ENCODE data around the gene PRKCH. TPM values are rescaled to one million over a fixed set of nuclear protein-coding genes. Genes with fewer than 3 reads are reported as not detected.

Gene PRKCH
- total and polyA plus RNA-seq, 4 experiments from 2014 or later, result 246 to 284 (median 249) TPM

DNA sequence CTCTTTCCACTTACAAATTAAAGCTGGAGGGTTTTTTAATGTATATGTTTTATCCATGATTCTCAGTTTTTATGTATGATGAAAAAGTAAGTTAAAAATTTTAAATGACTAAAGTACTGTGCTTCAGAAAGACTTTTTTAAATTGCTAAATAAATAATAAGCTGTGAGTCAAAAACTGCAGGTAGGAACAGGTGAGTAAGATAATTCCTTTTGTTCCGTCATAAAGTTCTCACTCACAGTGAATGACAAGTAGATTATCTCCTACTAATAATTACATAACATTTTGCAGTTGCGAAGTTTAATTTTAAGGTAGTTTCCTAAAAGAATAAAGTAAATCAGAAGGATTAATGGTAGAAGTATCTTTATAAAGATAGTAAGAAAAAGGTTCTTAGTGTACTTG, 78.0 kb downstream of the PRKCH start:
- intact Hi-C loops (cut with micrococcal nuclease), result no loop called here
- Mint-ChIP-seq H3K9me3 (no peaks in the 10 kb centered on the region), H3K4me1 (peaks cover 68 to 75% (median 73%) of the 10 kb centered on the region in 4 donors), H3K36me3 (peaks cover 20 to 32% of the 10 kb centered on the region in 2 donors), H3K27me3 (no peaks in the 10 kb centered on the region), H3K4me3 (peak overlapping the region in 2 of 8 donors; percentile 64 to 65), H3K27ac (peak overlapping the region in 4 of 7 donors; percentile 72 to 95 (median 80))
- CTCF ChIA-PET (ENCODE audit: partially characterized antibody), result interaction anchor here (1.0 to 2.3 kb wide), 7 partner anchors 13 to 102 kb away, joined by 3 to 9 read pairs (median 6); no protein-coding TSS in a partner anchor
- no peak overlapping the region for H3K4me3 ChIP-seq (ENCODE audit: low read length in 2 of 2)
- H3K27me3 ChIP-seq (ENCODE audit: insufficient read depth, low read length), result no peaks in the 10 kb centered on the region
- H3K4me1 ChIP-seq (ENCODE audit: insufficient read depth, low read length), result peaks cover 96% of the 10 kb centered on the region
- no peak for DNase-seq
- H3K9me3 ChIP-seq (ENCODE audit: control insufficient read depth in 1 of 2, low read length in 2 of 2), result no peaks in the 10 kb centered on the region
- POLR2A ChIA-PET (ENCODE audit: partially characterized antibody), result interaction anchor here (0.7 to 5.5 kb wide), 5 partner anchors 12 to 78 kb away, joined by 3 to 85 read pairs (median 5); partner anchors contain the start of gene PRKCH
- H3K27ac ChIP-seq (ENCODE audit: low read depth, low read length), result peak overlapping the region; percentile 14
- H3K36me3 ChIP-seq (ENCODE audit: insufficient read depth, low read length), result peaks cover 1% of the 10 kb centered on the region

GRCh38 chr14:61401461-61401860, 80.1 kb downstream of the PRKCH start:
- no peaks in the 10 kb centered on the region for H3K27me3 Mint-ChIP-seq
- ChIA-PET POLR2A (ENCODE audit: partially characterized antibody) (interaction anchor here (0.9 to 5.5 kb wide), 6 partner anchors 14 to 121 kb away, joined by 3 to 85 read pairs (median 16); partner anchors contain the start of gene PRKCH), CTCF (ENCODE audit: partially characterized antibody) (interaction anchor here (1.0 to 2.3 kb wide), 6 partner anchors 38 to 104 kb away, joined by 3 to 8 read pairs (median 4); no protein-coding TSS in a partner anchor)
- H3K27me3 ChIP-seq (ENCODE audit: insufficient read depth, low read length), result no peaks in the 10 kb centered on the region
- peak overlapping the region; percentile 5 for H3K27ac ChIP-seq (ENCODE audit: low read depth, low read length)
- peak overlapping the region in 6 of 8 donors; percentile 5 to 65 (median 38) for H3K4me3 Mint-ChIP-seq
- H3K27ac Mint-ChIP-seq, result peak overlapping the region in 6 of 7 donors; percentile 48 to 81 (median 73)
- no peak for DNase-seq
- H3K9me3 Mint-ChIP-seq, result no peaks in the 10 kb centered on the region
- no peaks in the 10 kb centered on the region for H3K9me3 ChIP-seq (ENCODE audit: control insufficient read depth in 1 of 2, low read length in 2 of 2)
- peaks cover 96% of the 10 kb centered on the region for H3K4me1 ChIP-seq (ENCODE audit: insufficient read depth, low read length)
- H3K4me1 Mint-ChIP-seq, result peaks cover 71 to 91% (median 80%) of the 10 kb centered on the region in 4 donors
- no peak overlapping the region for H3K4me3 ChIP-seq (ENCODE audit: low read length in 2 of 2)
- H3K36me3 Mint-ChIP-seq, result peaks cover 14 to 19% of the 10 kb centered on the region in 2 donors
- no peaks in the 10 kb centered on the region for H3K36me3 ChIP-seq (ENCODE audit: insufficient read depth, low read length)
- intact Hi-C loops (cut with micrococcal nuclease), result loop anchor here (5.0 kb wide), 2 partner anchors 36 to 79 kb away; partner anchors contain the start of gene PRKCH

- peak overlapping the region; percentile 65 to 97 (median 93) for H3K27ac Mint-ChIP-seq
- ChIA-PET POLR2A (ENCODE audit: partially characterized antibody) (interaction anchor here (0.6 to 5.5 kb wide), 31 partner anchors 8 to 303 kb away, joined by 3 to 85 read pairs (median 4); partner anchors contain the start of gene PRKCH), CTCF (ENCODE audit: partially characterized antibody) (interaction anchor here (0.8 to 3.1 kb wide), 15 partner anchors 10 to 434 kb away, joined by 3 to 22 read pairs (median 4); no protein-coding TSS in a partner anchor)
- no peaks in the 10 kb centered on the region for H3K9me3 ChIP-seq (ENCODE audit: control insufficient read depth in 1 of 2, low read length in 2 of 2)
- no peaks in the 10 kb centered on the region for H3K27me3 Mint-ChIP-seq
- peaks cover 96% of the 10 kb centered on the region for H3K4me1 ChIP-seq (ENCODE audit: insufficient read depth, low read length)
- peaks cover 65 to 90% (median 78%) of the 10 kb centered on the region in 4 donors for H3K4me1 Mint-ChIP-seq
- peak; percentile 49 to 69 (median 59) for DNase-seq
- no peak overlapping the region for H3K4me3 ChIP-seq (ENCODE audit: low read length in 2 of 2)
- H3K4me3 Mint-ChIP-seq, result peak overlapping the region; percentile 59 to 88 (median 70)
- H3K36me3 Mint-ChIP-seq, result peaks cover 11 to 13% of the 10 kb centered on the region in 2 donors
- peak overlapping the region; percentile 52 for H3K27ac ChIP-seq (ENCODE audit: low read depth, low read length)
- no peaks in the 10 kb centered on the region for H3K9me3 Mint-ChIP-seq
- intact Hi-C loops (cut with micrococcal nuclease), result loop anchor here (1.0 to 5.0 kb wide), 5 partner anchors 13 to 81 kb away; partner anchors contain the start of gene PRKCH
- no peaks in the 10 kb centered on the region for H3K27me3 ChIP-seq (ENCODE audit: insufficient read depth, low read length)
- no peaks in the 10 kb centered on the region for H3K36me3 ChIP-seq (ENCODE audit: insufficient read depth, low read length)
Observed at GRCh38 chr14:61403411-61403810, 82.0 kb downstream of the PRKCH start.

- Mint-ChIP-seq H3K9me3 (no peaks in the 10 kb centered on the region), H3K27ac (peak overlapping the region; percentile 65 to 93 (median 82)), H3K4me3 (peak overlapping the region in 7 of 8 donors; percentile 12 to 74 (median 66)), H3K36me3 (peaks cover 5 to 12% of the 10 kb centered on the region in 2 donors), H3K27me3 (no peaks in the 10 kb centered on the region), H3K4me1 (peaks cover 67 to 88% (median 80%) of the 10 kb centered on the region in 4 donors)
- H3K27ac ChIP-seq (ENCODE audit: low read depth, low read length), result peak overlapping the region; percentile 19
- ChIA-PET POLR2A (ENCODE audit: partially characterized antibody) (interaction anchor here (1.0 to 1.5 kb wide), 4 partner anchors 8 to 82 kb away, joined by 3 to 9 read pairs (median 4); no protein-coding TSS in a partner anchor), CTCF (ENCODE audit: partially characterized antibody) (interaction anchor here (0.6 to 3.1 kb wide), 6 partner anchors 16 to 123 kb away, joined by 3 to 22 read pairs (median 4); no protein-coding TSS in a partner anchor)
- H3K9me3 ChIP-seq (ENCODE audit: control insufficient read depth in 1 of 2, low read length in 2 of 2), result no peaks in the 10 kb centered on the region
- H3K4me3 ChIP-seq (ENCODE audit: low read length in 2 of 2), result no peak overlapping the region
- no peaks in the 10 kb centered on the region for H3K27me3 ChIP-seq (ENCODE audit: insufficient read depth, low read length)
- no peak for DNase-seq
- H3K4me1 ChIP-seq (ENCODE audit: insufficient read depth, low read length), result peaks cover 96% of the 10 kb centered on the region
- no peaks in the 10 kb centered on the region for H3K36me3 ChIP-seq (ENCODE audit: insufficient read depth, low read length)
- intact Hi-C loops (cut with micrococcal nuclease), result loop anchor here (5.0 kb wide), 2 partner anchors 33 to 82 kb away; partner anchors contain the start of gene PRKCH
Observed at GRCh38 chr14:61404637-61405036, 83.3 kb downstream of the PRKCH start.

- intact Hi-C loops (cut with micrococcal nuclease), result loop anchor here (2.0 kb wide), 1 partner anchor 17 kb away; no protein-coding TSS in a partner anchor
- peak overlapping the region in 6 of 8 donors; percentile 30 to 78 (median 56) for H3K4me3 Mint-ChIP-seq
- DNase-seq, result no peak
Observed at GRCh38 chr14:61406198-61406597, 84.8 kb downstream of the PRKCH start.

DNA sequence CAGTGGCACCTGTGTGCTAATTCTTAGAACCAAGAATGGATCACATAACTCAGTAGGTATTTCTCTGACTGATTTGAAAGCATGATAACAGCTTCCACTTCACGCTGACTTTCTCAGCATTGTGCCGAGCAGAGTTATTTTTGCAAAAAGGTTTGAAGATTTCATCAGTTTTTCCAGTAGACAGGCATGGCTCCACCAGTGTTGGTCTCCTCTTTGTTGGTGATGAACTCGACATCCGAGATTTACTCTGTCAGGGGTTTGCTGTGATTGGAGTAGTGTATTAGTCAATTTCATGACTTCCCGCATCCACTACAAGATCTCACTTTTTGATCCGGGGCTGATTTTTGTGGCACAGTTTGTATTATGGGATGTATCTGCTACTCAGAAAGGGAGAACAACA, 85.3 kb downstream of the PRKCH start:
- Mint-ChIP-seq H3K36me3 (peaks cover 18 to 23% of the 10 kb centered on the region in 2 donors), H3K4me3 (peak overlapping the region; percentile 23 to 82 (median 70)), H3K9me3 (peaks cover 0 to 2% (median 0%) of the 10 kb centered on the region in 8 donors), H3K4me1 (peaks cover 48 to 72% (median 67%) of the 10 kb centered on the region in 4 donors), H3K27ac (peak overlapping the region; percentile 32 to 87 (median 76)), H3K27me3 (no peaks in the 10 kb centered on the region)
- H3K27me3 ChIP-seq (ENCODE audit: insufficient read depth, low read length), result no peaks in the 10 kb centered on the region
- DNase-seq, result peak in 2 of 5 donors; percentile 45 to 70
- no peaks in the 10 kb centered on the region for H3K36me3 ChIP-seq (ENCODE audit: insufficient read depth, low read length)
- H3K27ac ChIP-seq (ENCODE audit: low read depth, low read length), result no peak overlapping the region
- peaks cover 96% of the 10 kb centered on the region for H3K4me1 ChIP-seq (ENCODE audit: insufficient read depth, low read length)
- intact Hi-C loops (cut with micrococcal nuclease), result loop anchor here (2.0 kb wide), 1 partner anchor 16 kb away; no protein-coding TSS in a partner anchor
- H3K9me3 ChIP-seq (ENCODE audit: control insufficient read depth in 1 of 2, low read length in 2 of 2), result no peaks in the 10 kb centered on the region
- H3K4me3 ChIP-seq (ENCODE audit: low read length in 2 of 2), result no peak overlapping the region
- CTCF ChIA-PET (ENCODE audit: partially characterized antibody), result interaction anchor here (1.1 to 1.3 kb wide), 3 partner anchors 10 to 85 kb away, joined by 3 read pairs; partner anchors contain the start of gene PRKCH
- POLR2A ChIA-PET (ENCODE audit: partially characterized antibody), result interaction anchor here (0.6 to 1.3 kb wide), 4 partner anchors 13 to 70 kb away, joined by 3 read pairs; no protein-coding TSS in a partner anchor

More at GRCh38 chr14:61406198-61406597, 84.8 kb downstream of the PRKCH start:
- Mint-ChIP-seq H3K4me1 (peaks cover 53 to 73% (median 72%) of the 10 kb centered on the region in 4 donors), H3K36me3 (peaks cover 14 to 20% of the 10 kb centered on the region in 2 donors), H3K9me3 (peaks cover 0 to 2% (median 0%) of the 10 kb centered on the region in 8 donors), H3K27me3 (no peaks in the 10 kb centered on the region), H3K27ac (peak overlapping the region; percentile 65 to 93 (median 79))
- no peaks in the 10 kb centered on the region for H3K9me3 ChIP-seq (ENCODE audit: control insufficient read depth in 1 of 2, low read length in 2 of 2)
- CTCF ChIA-PET (ENCODE audit: partially characterized antibody), result interaction anchor here (1.1 kb wide), 1 partner anchor 85 kb away, joined by 3 read pairs; the partner anchor contains the start of gene PRKCH
- peak overlapping the region; percentile 29 for H3K27ac ChIP-seq (ENCODE audit: low read depth, low read length)
- H3K27me3 ChIP-seq (ENCODE audit: insufficient read depth, low read length), result no peaks in the 10 kb centered on the region
- POLR2A ChIA-PET (ENCODE audit: partially characterized antibody), result interaction anchor here (0.6 to 1.5 kb wide), 5 partner anchors 13 to 85 kb away, joined by 3 read pairs; partner anchors contain the start of gene PRKCH
- no peaks in the 10 kb centered on the region for H3K36me3 ChIP-seq (ENCODE audit: insufficient read depth, low read length)
- H3K4me1 ChIP-seq (ENCODE audit: insufficient read depth, low read length), result peaks cover 96% of the 10 kb centered on the region
- H3K4me3 ChIP-seq (ENCODE audit: low read length in 2 of 2), result no peak overlapping the region

Data from CD4-positive, alpha-beta memory T cell (primary cell).